DOHH2 (cell line): Measurements from ENCODE around the gene OR4L1.

Experiments used
- EZH2phosphoT487 ChIP-seq: fragments of 200-600 bp; sonication (generic); IDR thresholded peaks from 2 replicates; pipeline ENCODE4 v1.6.1; 2017; ENCODE audit warnings: borderline replicate concordance, mild to moderate bottlenecking, antibody characterized with exemption, low read length, moderate library complexity, mixed read lengths
- TF ChIP-seq, protein P1 (sequence below): fragments of 200-600 bp; sonication (generic); IDR thresholded peaks from one replicate; pipeline ENCODE4 v1.5.1; 2014; ENCODE audit warnings: antibody characterized with exemption, mild to moderate bottlenecking, low read depth, low read length; ENCODE audit not compliant: poor library complexity, severe bottlenecking

DNA sequence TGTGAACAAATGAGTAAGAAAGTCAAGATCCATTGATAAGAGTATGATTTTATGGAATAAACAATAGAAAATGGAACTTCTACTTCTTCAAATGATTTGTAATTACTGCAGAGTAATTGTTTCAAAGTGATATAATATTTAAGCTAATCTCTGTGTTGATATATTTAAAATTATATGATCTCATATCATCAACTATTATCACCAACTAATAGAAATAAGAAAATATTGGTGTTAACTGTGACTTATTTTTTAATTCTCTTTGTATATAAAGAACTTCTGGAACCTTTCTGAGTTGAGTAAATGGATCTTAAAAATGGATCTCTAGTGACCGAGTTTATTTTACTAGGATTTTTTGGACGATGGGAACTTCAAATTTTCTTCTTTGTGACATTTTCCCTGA, at the start of gene OR4L1:
- TF ChIP-seq, protein P1, sequence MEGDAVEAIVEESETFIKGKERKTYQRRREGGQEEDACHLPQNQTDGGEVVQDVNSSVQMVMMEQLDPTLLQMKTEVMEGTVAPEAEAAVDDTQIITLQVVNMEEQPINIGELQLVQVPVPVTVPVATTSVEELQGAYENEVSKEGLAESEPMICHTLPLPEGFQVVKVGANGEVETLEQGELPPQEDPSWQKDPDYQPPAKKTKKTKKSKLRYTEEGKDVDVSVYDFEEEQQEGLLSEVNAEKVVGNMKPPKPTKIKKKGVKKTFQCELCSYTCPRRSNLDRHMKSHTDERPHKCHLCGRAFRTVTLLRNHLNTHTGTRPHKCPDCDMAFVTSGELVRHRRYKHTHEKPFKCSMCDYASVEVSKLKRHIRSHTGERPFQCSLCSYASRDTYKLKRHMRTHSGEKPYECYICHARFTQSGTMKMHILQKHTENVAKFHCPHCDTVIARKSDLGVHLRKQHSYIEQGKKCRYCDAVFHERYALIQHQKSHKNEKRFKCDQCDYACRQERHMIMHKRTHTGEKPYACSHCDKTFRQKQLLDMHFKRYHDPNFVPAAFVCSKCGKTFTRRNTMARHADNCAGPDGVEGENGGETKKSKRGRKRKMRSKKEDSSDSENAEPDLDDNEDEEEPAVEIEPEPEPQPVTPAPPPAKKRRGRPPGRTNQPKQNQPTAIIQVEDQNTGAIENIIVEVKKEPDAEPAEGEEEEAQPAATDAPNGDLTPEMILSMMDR = no peak
- no peak for TF ChIP-seq EZH2phosphoT487
